ENCODE results near the gene FBXL2. TPM values are rescaled to one million over a fixed set of nuclear protein-coding genes. Genes with fewer than 3 reads are reported as not detected.

FBXL2 gene
- total and polyA plus RNA-seq, 2 of the 4 experiments (the other 2 are of a cell fraction): 15.8 to 21.0 TPM

DNA sequence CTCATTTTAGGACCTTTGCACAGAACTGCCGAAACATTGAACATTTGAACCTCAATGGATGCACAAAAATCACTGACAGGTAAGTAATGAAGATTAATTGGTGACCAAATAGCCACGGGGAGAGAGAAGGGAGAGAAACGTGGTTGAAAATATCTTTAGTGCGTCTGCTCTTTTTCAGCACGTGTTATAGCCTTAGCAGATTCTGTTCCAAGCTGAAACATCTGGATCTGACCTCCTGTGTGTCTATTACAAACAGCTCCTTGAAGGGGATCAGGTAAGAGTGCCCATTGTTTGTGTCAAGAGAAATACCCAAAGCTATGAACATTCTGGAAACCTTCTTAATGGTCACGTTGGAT lies 95.8 kb downstream of the FBXL2 start:
- no peak overlapping the region for H3K9ac ChIP-seq (ENCODE audit: low read depth, low read length)
- peaks cover 5% of the 10 kb centered on the region; the same call in 1 of the 2 replicates for H3K4me1 ChIP-seq (ENCODE audit: control insufficient read depth, insufficient read depth, low read length)
- BruUV-seq (replicated peaks): no TSS peak
- in situ Hi-C loops (cut with MboI; ENCODE audit: low sequenced_read_pairs) (loop anchor here (5.0 to 25.0 kb wide), 2 partner anchors 241 to 411 kb away; partner anchors contain the start of gene CCR4), intact Hi-C loops (cut with micrococcal nuclease) (loop anchor here (2.0 kb wide), 1 partner anchor 426 kb away; no protein-coding TSS in a partner anchor), dilution Hi-C loops (cut with HindIII; ENCODE audit: low sequenced_read_pairs, unreplicated experiment) (no loop called here)
- no peak overlapping the region for H4K8ac ChIP-seq (ENCODE audit: low read depth in 2 of 2, low read length in 2 of 2)
- H3K4me2 ChIP-seq (ENCODE audit: low read depth, low read length): no peak overlapping the region
- no peak overlapping the region for H3K23ac ChIP-seq (ENCODE audit: low read depth, low read length)
- H3K79me1 ChIP-seq (ENCODE audit: low read depth in 1 of 2, low read length in 2 of 2): peaks cover 4 to 13% of the 10 kb centered on the region in 2 experiments; a peak in 2 of 4 replicates
- CTCF ChIA-PET: interaction anchor here (0.6 to 4.3 kb wide), 21 partner anchors 9 to 419 kb away, joined by 3 to 66 read pairs (median 4); no protein-coding TSS in a partner anchor
- H4K5ac ChIP-seq (ENCODE audit: low read depth, low read length): no peak overlapping the region
- no peak overlapping the region for H3K14ac ChIP-seq (replicated peaks; ENCODE audit: low read depth, low read length)
- peaks cover 2% of the 10 kb centered on the region; the same call in 1 of the 2 replicates for H4K20me1 ChIP-seq (ENCODE audit: insufficient read depth, low read length)
- no peak overlapping the region for H3K4me3 ChIP-seq (ENCODE audit: insufficient read depth, low read depth, low read length)
- no peak overlapping the region for H3K18ac ChIP-seq (ENCODE audit: low read depth, low read length)
- POLR2A ChIA-PET (ENCODE audit: unreplicated experiment): no interaction called here
- H3K9me1 ChIP-seq (ENCODE audit: insufficient read depth, low read length): peaks cover 7% of the 10 kb centered on the region; the same call in 1 of the 2 replicates
- no peak overlapping the region for H2BK5ac ChIP-seq (ENCODE audit: low read depth, low read length, poor library complexity, severe bottlenecking)
- H3K4ac ChIP-seq (ENCODE audit: low read depth, low read length): no peak overlapping the region
- H3K27me3 ChIP-seq (ENCODE audit: control insufficient read depth, insufficient read depth, low read length): no peaks in the 10 kb centered on the region
- TF ChIP-seq RCOR1 (IDR thresholded peaks at IDR 0.05; ENCODE audit: insufficient replicate concordance, low read length) (no peak), FOS (IDR thresholded peaks at IDR 0.05; ENCODE audit: low read depth, low read length) (no peak), MAFK (IDR thresholded peaks at IDR 0.05; ENCODE audit: low read depth, low read length) (no peak), MXI1 (IDR thresholded peaks at IDR 0.05; ENCODE audit: borderline replicate concordance, low read depth, low read length) (no peak)
- TF ChIP-seq, protein P1, sequence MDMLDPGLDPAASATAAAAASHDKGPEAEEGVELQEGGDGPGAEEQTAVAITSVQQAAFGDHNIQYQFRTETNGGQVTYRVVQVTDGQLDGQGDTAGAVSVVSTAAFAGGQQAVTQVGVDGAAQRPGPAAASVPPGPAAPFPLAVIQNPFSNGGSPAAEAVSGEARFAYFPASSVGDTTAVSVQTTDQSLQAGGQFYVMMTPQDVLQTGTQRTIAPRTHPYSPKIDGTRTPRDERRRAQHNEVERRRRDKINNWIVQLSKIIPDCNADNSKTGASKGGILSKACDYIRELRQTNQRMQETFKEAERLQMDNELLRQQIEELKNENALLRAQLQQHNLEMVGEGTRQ (IDR thresholded peaks at IDR 0.05; ENCODE audit: low read depth, low read length): no peak
- 17% methylated on average over 2 of the region's 6 CpGs; no CpG with 5 or more reads in 1 of the 2 experiments for WGBS, 2 experiments (ENCODE audit: extremely low coverage in 2 of 2, insufficient read length in 1 of 2)
- H2BK15ac ChIP-seq (ENCODE audit: low read depth, low read length): no peak overlapping the region
- DNase-seq (no peak), ATAC-seq (ENCODE audit: low read depth) (no peak)
- H3K56ac ChIP-seq (ENCODE audit: extremely low read depth, insufficient read depth, low read length): no peak overlapping the region
- no peak overlapping the region for H2BK120ac ChIP-seq (ENCODE audit: low read depth, low read length)
- no peak overlapping the region for H2AK5ac ChIP-seq (ENCODE audit: low read depth, low read length)
- peaks cover 19% of the 10 kb centered on the region for H3K36me3 ChIP-seq (ENCODE audit: control insufficient read depth, insufficient read depth, low read length)
- H2AFZ ChIP-seq (replicated peaks; ENCODE audit: low read length, poor library complexity): no peak overlapping the region
- peaks cover 2% of the 10 kb centered on the region; the same call in 1 of the 2 replicates for H3K9me3 ChIP-seq (ENCODE audit: control insufficient read depth, insufficient read depth, low read length)
- H3K27ac ChIP-seq (ENCODE audit: insufficient read depth, low read length): no peak overlapping the region
- no peak overlapping the region for H2AK9ac ChIP-seq (replicated peaks; ENCODE audit: low read depth, low read length, poor library complexity)
- H4K91ac ChIP-seq (ENCODE audit: insufficient read depth, low read depth, low read length): no peak overlapping the region
- H2BK20ac ChIP-seq (ENCODE audit: low read depth, low read length): no peak overlapping the region
